Neural cell (in vitro differentiated cells): ENCODE data around the gene CRNKL1.

Experiments used
- CTCF ChIP-seq: fragments of 450-650 bp; IDR thresholded peaks from 2 replicates; pipeline ENCODE4 v1.5.1; 2014; ENCODE audit warnings: antibody characterized with exemption, mild to moderate bottlenecking, moderate library complexity; ENCODE audit not compliant: poor library complexity, severe bottlenecking
- EP300 ChIP-seq: fragments of 450-650 bp; conservative IDR thresholded peaks from 2 replicates; pipeline ENCODE4 v1.6.1; 2014; ENCODE audit warnings: antibody characterized with exemption, mild to moderate bottlenecking, moderate library complexity; ENCODE audit not compliant: poor library complexity, severe bottlenecking
- EZH2 ChIP-seq: fragments of 200-600, 300-800 bp; shearing (Covaris generic), sonication (generic); IDR thresholded peaks from 2 replicates; pipeline ENCODE4 v1.6.1; 2014; ENCODE audit warnings: antibody characterized with exemption, low read length, borderline replicate concordance, mild to moderate bottlenecking; ENCODE audit not compliant: insufficient read depth, poor library complexity, severe bottlenecking
- MXI1 ChIP-seq: fragments of 450-650 bp; conservative IDR thresholded peaks from 2 replicates; pipeline ENCODE4 v1.6.1; 2014; ENCODE audit warnings: antibody characterized with exemption, mild to moderate bottlenecking; ENCODE audit not compliant: poor library complexity, severe bottlenecking
- POLR2AphosphoS5 ChIP-seq: IDR thresholded peaks from 2 replicates; pipeline ENCODE4 v1.6.1; 2012
- RAD21 ChIP-seq: fragments of 450-650 bp; conservative IDR thresholded peaks from 2 replicates; pipeline ENCODE4 v1.6.1; 2014; ENCODE audit warnings: antibody characterized with exemption, mild to moderate bottlenecking, moderate library complexity
- REST ChIP-seq: IDR thresholded peaks from 2 replicates; pipeline ENCODE4 v1.6.1; 2012; ENCODE audit warnings: borderline replicate concordance
- SMC3 ChIP-seq: fragments of 450-650 bp; conservative IDR thresholded peaks from 2 replicates; pipeline ENCODE4 v1.6.1; 2014; ENCODE audit warnings: antibody characterized with exemption, mild to moderate bottlenecking, moderate library complexity; ENCODE audit not compliant: poor library complexity
- TAF1 ChIP-seq: IDR thresholded peaks from 2 replicates; pipeline ENCODE4 v1.6.1; 2012; ENCODE audit warnings: low read depth

DNA sequence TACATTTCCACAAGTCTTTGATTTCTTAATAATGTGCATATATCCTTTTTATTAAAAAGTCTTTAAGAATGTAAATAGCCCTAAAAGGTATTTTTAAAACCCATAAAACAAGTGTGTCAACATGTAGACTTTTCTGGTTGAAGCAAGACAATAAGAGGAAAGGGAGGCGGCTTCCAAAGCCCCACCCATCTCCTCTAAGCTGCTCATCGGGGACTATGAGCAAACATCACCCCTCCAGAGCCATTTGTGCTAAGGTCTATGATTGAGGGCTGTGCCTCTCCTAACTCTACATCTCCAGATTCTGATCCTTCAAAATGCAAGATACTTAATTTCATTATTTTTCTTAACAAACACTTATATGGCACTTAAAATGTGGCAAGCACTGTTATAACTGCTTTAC, 37.6 kb downstream of the CRNKL1 start:
- TF ChIP-seq CTCF (no peak), POLR2AphosphoS5 (no peak), TAF1 (no peak), REST (no peak), MXI1 (no peak), EP300 (no peak), RAD21 (no peak), SMC3 (no peak), EZH2 (no peak)
